ENCODE data around the gene NUP210L. TPM values are rescaled to one million over a fixed set of nuclear protein-coding genes. Genes with fewer than 3 reads are reported as not detected.

NUP210L gene
- total and polyA plus RNA-seq, 2 donors (not counting 3 experiments of a cell fraction or from before 2014, with no cell fraction given), result 0.01 to 0.07 TPM

DNA sequence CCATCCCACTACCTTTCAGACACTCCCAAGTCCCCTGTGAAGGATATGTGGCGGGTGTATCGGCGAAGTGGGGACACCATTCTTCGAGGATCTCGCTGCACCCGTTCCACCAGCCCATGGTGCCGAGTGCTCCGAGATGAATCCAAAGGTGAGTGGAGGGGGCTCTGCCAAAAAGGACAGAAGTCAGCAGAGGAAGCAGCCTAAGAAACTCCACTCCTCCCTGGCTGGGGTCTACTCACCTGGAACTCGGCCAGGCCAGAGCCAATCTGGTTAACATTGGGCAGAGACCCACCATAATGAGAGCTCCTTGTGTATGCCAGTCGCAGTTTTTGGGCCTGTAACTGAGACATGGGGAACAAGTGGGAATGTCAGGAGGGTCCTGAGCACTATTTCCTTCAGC lies 200.0 kb downstream of the NUP210L start:
- FAIRE-seq (no peak), DNase-seq (ENCODE audit: low read depth, low spot score) (no peak)
- ChIA-PET CTCF (interaction anchor here (1.7 kb wide), 1 partner anchor 32 kb away, joined by 4 read pairs; the partner anchor contains the start of gene RAB13), POLR2A (no interaction called here)
- no peaks in the 10 kb centered on the region for H4K20me1 ChIP-seq (replicated peaks; ENCODE audit: control insufficient read depth, extremely low read depth, insufficient read depth, low read length)
- no peak for TF ChIP-seq GATA2 (IDR thresholded peaks at IDR 0.05; ENCODE audit: insufficient read depth, insufficient read length, low read depth, low read length)
- TF ChIP-seq, protein P1, sequence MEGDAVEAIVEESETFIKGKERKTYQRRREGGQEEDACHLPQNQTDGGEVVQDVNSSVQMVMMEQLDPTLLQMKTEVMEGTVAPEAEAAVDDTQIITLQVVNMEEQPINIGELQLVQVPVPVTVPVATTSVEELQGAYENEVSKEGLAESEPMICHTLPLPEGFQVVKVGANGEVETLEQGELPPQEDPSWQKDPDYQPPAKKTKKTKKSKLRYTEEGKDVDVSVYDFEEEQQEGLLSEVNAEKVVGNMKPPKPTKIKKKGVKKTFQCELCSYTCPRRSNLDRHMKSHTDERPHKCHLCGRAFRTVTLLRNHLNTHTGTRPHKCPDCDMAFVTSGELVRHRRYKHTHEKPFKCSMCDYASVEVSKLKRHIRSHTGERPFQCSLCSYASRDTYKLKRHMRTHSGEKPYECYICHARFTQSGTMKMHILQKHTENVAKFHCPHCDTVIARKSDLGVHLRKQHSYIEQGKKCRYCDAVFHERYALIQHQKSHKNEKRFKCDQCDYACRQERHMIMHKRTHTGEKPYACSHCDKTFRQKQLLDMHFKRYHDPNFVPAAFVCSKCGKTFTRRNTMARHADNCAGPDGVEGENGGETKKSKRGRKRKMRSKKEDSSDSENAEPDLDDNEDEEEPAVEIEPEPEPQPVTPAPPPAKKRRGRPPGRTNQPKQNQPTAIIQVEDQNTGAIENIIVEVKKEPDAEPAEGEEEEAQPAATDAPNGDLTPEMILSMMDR (IDR thresholded peaks at IDR 0.05; ENCODE audit: extremely low read depth in 1 of 2, insufficient read depth in 1 of 2, low read depth in 1 of 2, low read length in 2 of 2), result no peak
- no peak for TF ChIP-seq MYC (IDR thresholded peaks at IDR 0.05; ENCODE audit: low read depth, low read length)
- TF ChIP-seq, protein P2, sequence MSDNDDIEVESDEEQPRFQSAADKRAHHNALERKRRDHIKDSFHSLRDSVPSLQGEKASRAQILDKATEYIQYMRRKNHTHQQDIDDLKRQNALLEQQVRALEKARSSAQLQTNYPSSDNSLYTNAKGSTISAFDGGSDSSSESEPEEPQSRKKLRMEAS (IDR thresholded peaks at IDR 0.05; ENCODE audit: insufficient read depth, insufficient read length), result no peak
- no peak for TF ChIP-seq POLR2AphosphoS5 (IDR thresholded peaks at IDR 0.05; ENCODE audit: insufficient read depth, low read depth, low read length)
- no peak for TF ChIP-seq POLR2A (IDR thresholded peaks at IDR 0.05; ENCODE audit: low read depth, low read length)
- TF ChIP-seq JUN (IDR thresholded peaks at IDR 0.05; ENCODE audit: borderline replicate concordance, insufficient read depth, insufficient read length, low read depth), result no peak
- TF ChIP-seq FOS (IDR thresholded peaks at IDR 0.05; ENCODE audit: borderline replicate concordance, insufficient read depth, low read length), result no peak
- TF ChIP-seq EZH2 (IDR thresholded peaks at IDR 0.05; ENCODE audit: borderline replicate concordance, low read depth, low read length, severe bottlenecking), result no peak
- no peaks in the 10 kb centered on the region for H3K27me3 ChIP-seq (ENCODE audit: control insufficient read depth in 2 of 2, insufficient read depth in 2 of 2, low read length in 2 of 2)
- BruUV-seq (replicated peaks), result no TSS peak
- H3K36me3 ChIP-seq (ENCODE audit: control insufficient read depth in 2 of 2, extremely low read depth in 1 of 2, insufficient read depth in 2 of 2, low read length in 2 of 2), result peaks cover 6 to 33% of the 10 kb centered on the region in 2 experiments
- H3K4me1 ChIP-seq (ENCODE audit: control insufficient read depth, extremely low read depth, insufficient read depth, low read length), result peaks cover 16% of the 10 kb centered on the region
- H3K79me2 ChIP-seq (ENCODE audit: control insufficient read depth, insufficient read depth, low read length), result peaks cover 34% of the 10 kb centered on the region
- no peaks in the 10 kb centered on the region for H3K9me3 ChIP-seq (replicated peaks; ENCODE audit: control insufficient read depth, insufficient read depth, low read length)
- H3K9ac ChIP-seq (replicated peaks; ENCODE audit: extremely low read depth, insufficient read depth, low read length), result no peak overlapping the region
- no peak overlapping the region for H3K4me3 ChIP-seq (replicated peaks in 1 of 3; ENCODE audit: insufficient read depth in 1 of 3, low read depth in 1 of 3, low read length in 3 of 3)
- no peak overlapping the region for H3K4me2 ChIP-seq (ENCODE audit: insufficient read depth, low read length)
- intact Hi-C loops (cut with micrococcal nuclease) (no loop called here), dilution Hi-C loops (cut with MboI; ENCODE audit: extremely low pct_ligation_motif_present, low sequenced_read_pairs) (no loop called here)
- H3K27ac ChIP-seq (ENCODE audit: insufficient read depth, low read depth, low read length), result no peak overlapping the region
- H2AFZ ChIP-seq (ENCODE audit: low read depth, low read length), result no peak overlapping the region
- no peaks in the 10 kb centered on the region for H3K9me1 ChIP-seq (replicated peaks; ENCODE audit: control insufficient read depth, extremely low read depth, insufficient read depth, low read length)

All from endothelial cell of umbilical vein (primary cell).